Activated CD4-positive, alpha-beta memory T cell treated with anti-CD3 and anti-CD28 coated beads, Interleukin-2, amount 10 ng/mL, durations not matched to agents 7 days and 5 days (primary cell): ENCODE data around the gene H2BW2. TPM values are rescaled to one million over a fixed set of nuclear protein-coding genes. Genes with fewer than 3 reads are reported as not detected.
"Not testable (repeated sequence)": the region's sequence is repeated elsewhere in the genome, so short reads cannot be mapped to it uniquely, and the experiment has no call there.

Experiments used
- CTCF ChIA-PET: fragments of 350-600 bp; sonication (Branson Sonifier 250); formaldehyde crosslinking; loops from one replicate; lab custom pipeline; 2021; ENCODE audit warnings: antibody characterized with exemption, inconsistent platforms; lab: Charles Lee
- POLR2A ChIA-PET: fragments of 350-600 bp; sonication (Branson Sonifier 250); formaldehyde crosslinking; loops from one replicate; lab custom pipeline; 2021; ENCODE audit warnings: antibody characterized with exemption; lab: Charles Lee
- DNase-seq: peaks from one replicate; pipeline ENCODE4 v3.0.0-alpha.2; 2020
- H3K27ac Mint-ChIP-seq: one replicate; pipeline ENCODE4 v1.8.0; 2021; ENCODE audit warnings: mild to moderate bottlenecking, mixed read lengths
- H3K27me3 Mint-ChIP-seq: one replicate; pipeline ENCODE4 v1.8.0; 2021; ENCODE audit warnings: mixed read lengths
- H3K36me3 Mint-ChIP-seq: one replicate; pipeline ENCODE4 v1.8.0; 2021; ENCODE audit warnings: low read depth, mixed read lengths
- H3K4me1 Mint-ChIP-seq: one replicate; pipeline ENCODE4 v1.8.0; 2021; ENCODE audit warnings: mixed read lengths
- H3K4me3 Mint-ChIP-seq: one replicate; pipeline ENCODE4 v1.8.0; 2021; ENCODE audit warnings: mild to moderate bottlenecking, mixed read lengths
- H3K9me3 Mint-ChIP-seq: one replicate; pipeline ENCODE4 v1.8.0; 2021; ENCODE audit warnings: mixed read lengths
- total RNA-seq, 2 experiments: library from RNA; stranded (reverse); gene quantifications; one replicate each; pipeline ENCODE4 v1.2.3, GENCODE V29; 2021

H2BW2 gene
- total RNA-seq = not detected

- DNase-seq = no peak
- ChIA-PET CTCF (no interaction called here), POLR2A (no interaction called here)
- Mint-ChIP-seq H3K4me3 (no peak within 1 kb of the TSS), H3K9me3 (no peaks in the 10 kb centered on the region), H3K27ac (no peak within 1 kb of the TSS), H3K36me3 (no peaks in the 10 kb centered on the region), H3K27me3 (peaks cover 3% of the 10 kb centered on the region), H3K4me1 (no peaks in the 10 kb centered on the region)
Observed at GRCh38 chrX:104039689-104040505, at the start of gene H2BW2. TSS of gene H2BW2 (plus strand) at chrX:104039956. CDS start at chrX:104039995, 39 bp downstream.

DNA sequence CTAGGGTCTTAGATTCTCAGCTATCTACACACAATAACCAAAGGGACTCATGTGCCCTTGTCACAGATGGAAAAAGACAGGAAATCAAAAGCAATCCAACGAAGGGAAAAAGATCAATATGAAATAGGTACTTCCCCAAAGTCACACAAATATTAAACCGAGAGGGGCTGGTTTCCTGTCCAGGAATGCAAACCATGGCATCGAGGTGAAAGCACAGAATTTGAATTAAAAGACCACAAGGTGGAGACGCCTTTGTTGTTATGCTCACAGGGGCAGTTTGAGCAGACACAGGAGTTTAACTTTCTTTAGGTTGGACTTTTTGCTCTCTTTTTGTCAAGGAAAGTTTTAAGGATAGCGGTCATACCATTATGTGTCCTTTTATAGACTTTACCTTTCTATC, 40.5 kb upstream of the H2BW2 start:
- no peak for DNase-seq
- ChIA-PET POLR2A (no interaction called here), CTCF (no interaction called here)
- Mint-ChIP-seq H3K36me3 (no peaks in the 10 kb centered on the region), H3K4me3 (no peak overlapping the region), H3K4me1 (no peaks in the 10 kb centered on the region), H3K27ac (no peak overlapping the region), H3K9me3 (no peaks in the 10 kb centered on the region), H3K27me3 (no peaks in the 10 kb centered on the region)

DNA sequence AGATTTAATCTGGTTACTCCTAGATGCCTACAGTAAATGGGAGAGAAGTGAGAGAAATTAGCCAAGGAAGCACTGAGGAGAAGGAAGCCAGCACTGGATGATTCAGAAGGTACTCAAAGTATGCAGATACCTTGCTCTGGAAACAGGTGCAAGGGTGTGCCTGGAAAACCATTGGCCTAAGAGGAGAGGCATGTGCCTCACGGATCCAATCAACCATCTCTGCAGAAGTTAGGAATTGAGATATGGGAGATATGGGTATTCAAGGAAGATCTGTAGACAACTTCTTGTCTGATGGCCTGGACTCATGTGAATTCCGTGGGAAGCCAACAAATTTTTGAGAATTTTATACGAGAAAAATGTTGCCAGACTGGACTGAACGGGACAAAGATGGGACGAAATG, 30.9 kb upstream of the H2BW2 start:
- DNase-seq = no peak
- no peak overlapping the region for H3K27ac Mint-ChIP-seq
- no peaks in the 10 kb centered on the region for H3K4me1 Mint-ChIP-seq
- no peaks in the 10 kb centered on the region for H3K9me3 Mint-ChIP-seq
- ChIA-PET CTCF (no interaction called here), POLR2A (no interaction called here)
- no peaks in the 10 kb centered on the region for H3K36me3 Mint-ChIP-seq
- peaks cover 3% of the 10 kb centered on the region for H3K27me3 Mint-ChIP-seq
- H3K4me3 Mint-ChIP-seq = no peak overlapping the region

DNA sequence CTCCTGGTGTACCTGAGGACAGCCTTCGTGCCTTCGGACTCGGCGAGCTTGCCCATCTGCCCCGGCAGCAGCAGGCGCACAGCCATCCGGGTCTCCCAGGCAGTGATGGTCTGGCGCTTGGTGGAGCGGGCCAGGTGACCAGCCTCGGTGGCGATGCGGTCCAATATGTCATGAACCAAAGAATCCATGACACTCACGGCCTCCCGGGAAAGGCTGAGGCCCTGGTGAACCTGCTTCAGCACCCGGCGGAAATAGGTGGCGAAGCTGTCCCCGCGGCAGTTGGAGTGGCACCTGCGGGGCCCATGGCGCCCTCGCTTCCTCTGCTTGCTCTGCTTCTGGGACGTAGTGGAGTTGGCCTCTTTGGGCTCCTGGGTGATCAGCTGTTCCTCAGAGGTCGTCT, 26.6 kb upstream of the H2BW2 start:
- H3K4me1 Mint-ChIP-seq = no peaks in the 10 kb centered on the region
- H3K27ac Mint-ChIP-seq = no peak overlapping the region
- peaks cover 3% of the 10 kb centered on the region for H3K27me3 Mint-ChIP-seq
- no peaks in the 10 kb centered on the region for H3K9me3 Mint-ChIP-seq
- H3K4me3 Mint-ChIP-seq = no peak overlapping the region
- POLR2A ChIA-PET = no interaction called here
- DNase-seq = no peak
- H3K36me3 Mint-ChIP-seq = no peaks in the 10 kb centered on the region
- CTCF ChIA-PET = no interaction called here

DNA sequence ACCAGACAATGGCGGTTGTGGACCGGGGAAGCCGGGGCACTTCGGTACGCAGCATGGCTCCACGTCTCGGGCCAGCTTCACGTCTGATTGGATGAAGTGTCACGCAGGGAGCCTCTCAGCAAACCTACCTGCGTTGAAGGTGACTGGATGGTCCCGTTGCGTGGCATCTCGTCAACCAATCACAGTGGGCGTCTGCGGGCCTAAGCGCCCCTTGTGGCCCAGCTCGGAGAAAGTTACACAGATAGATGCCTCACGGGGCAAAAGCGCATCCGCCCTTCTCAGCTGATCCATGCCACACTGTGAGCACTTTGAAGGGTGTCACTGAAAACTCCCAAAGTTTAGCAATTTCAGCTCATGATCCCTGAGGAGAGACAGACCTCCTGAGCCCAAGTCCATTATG, 26.1 kb upstream of the H2BW2 start, which contains the start of gene H2BW1:
Gene H2BW1, minus strand, starts transcription at position 103 of the 400 bp plus-strand sequence. CDS start 132 bp downstream, outside the sequence.
- ChIA-PET CTCF (no interaction called here), POLR2A (no interaction called here)
- H3K36me3 Mint-ChIP-seq = no peaks in the 10 kb centered on the region
- DNase-seq = no peak
- no peak within 1 kb of the TSS for H3K27ac Mint-ChIP-seq
- H3K27me3 Mint-ChIP-seq = peaks cover 3% of the 10 kb centered on the region
- H3K4me3 Mint-ChIP-seq = no peak within 1 kb of the TSS
- H3K9me3 Mint-ChIP-seq = no peaks in the 10 kb centered on the region
- no peaks in the 10 kb centered on the region for H3K4me1 Mint-ChIP-seq

DNA sequence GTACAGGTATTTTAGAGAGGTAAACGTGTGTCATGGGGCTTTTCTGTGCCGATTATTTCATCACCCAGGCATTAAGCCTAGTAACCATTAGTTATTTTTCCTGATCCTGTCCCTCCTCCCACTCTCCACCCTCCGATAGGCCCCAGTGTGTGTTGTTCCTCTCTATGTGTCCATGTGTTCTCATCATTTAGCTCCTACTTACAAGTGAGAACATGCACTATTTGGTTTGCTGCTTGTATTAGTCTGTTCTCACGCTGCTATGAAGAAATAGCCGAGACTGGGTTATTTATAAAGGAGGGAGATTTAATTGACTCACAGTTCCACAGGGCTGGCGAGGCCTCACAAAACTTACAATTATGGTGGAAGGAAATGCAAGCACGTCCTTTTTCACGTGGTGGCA, 24.2 kb upstream of the H2BW2 start:
- POLR2A ChIA-PET, H3K27ac Mint-ChIP-seq, DNase-seq, CTCF ChIA-PET, H3K27me3 Mint-ChIP-seq, H3K4me1 Mint-ChIP-seq, H3K36me3 Mint-ChIP-seq, H3K9me3 Mint-ChIP-seq, H3K4me3 Mint-ChIP-seq: not testable (repeated sequence)

DNA sequence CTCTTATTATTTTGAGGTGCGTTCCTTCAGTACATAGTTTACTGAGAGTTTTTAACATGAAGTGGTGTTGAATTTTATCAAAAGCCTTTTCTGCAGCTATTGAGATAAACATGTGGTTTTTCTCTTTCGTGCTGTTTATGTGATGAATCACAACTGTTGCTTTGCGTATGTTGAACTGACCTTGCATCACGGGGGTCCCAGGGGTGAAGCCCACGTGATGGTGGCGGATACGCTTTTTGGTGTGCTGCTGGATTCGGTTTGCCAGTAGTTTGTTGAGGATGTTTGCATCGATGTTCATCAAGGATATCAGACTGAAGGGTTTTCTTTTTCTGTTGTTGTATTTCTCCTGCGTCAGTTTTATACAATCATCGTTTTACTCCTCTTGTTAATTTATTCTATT, 21.6 kb upstream of the H2BW2 start:
- H3K4me3 Mint-ChIP-seq = no peak overlapping the region
- no peaks in the 10 kb centered on the region for H3K27me3 Mint-ChIP-seq
- H3K9me3 Mint-ChIP-seq = no peaks in the 10 kb centered on the region
- H3K36me3 Mint-ChIP-seq = no peaks in the 10 kb centered on the region
- POLR2A ChIA-PET = no interaction called here
- no peak for DNase-seq
- CTCF ChIA-PET = no interaction called here
- H3K4me1 Mint-ChIP-seq = no peaks in the 10 kb centered on the region
- no peak overlapping the region for H3K27ac Mint-ChIP-seq

DNA sequence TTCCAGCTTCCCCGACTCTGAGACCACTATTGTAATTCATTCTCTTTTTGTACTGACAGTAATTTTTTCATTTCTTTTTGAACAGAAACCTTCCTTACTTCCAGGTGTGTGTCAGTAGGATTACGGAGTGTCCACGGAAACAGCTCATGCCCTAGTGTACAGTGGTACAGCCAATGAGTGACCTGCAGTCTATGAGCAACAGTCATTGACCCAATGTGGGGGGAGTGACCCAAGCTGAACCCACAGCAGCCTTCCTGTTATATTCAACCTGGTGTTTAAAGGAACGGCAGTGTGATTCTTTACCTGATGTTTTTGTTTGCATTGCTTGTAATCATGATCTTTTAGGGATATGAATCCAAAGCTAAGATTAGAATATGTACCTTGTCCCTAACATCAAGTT, 1.2 kb downstream of the H2BW2 start:
- POLR2A ChIA-PET = no interaction called here
- Mint-ChIP-seq H3K27me3 (peaks cover 3% of the 10 kb centered on the region), H3K4me1 (no peaks in the 10 kb centered on the region), H3K4me3 (no peak overlapping the region), H3K36me3 (no peaks in the 10 kb centered on the region), H3K27ac (no peak overlapping the region), H3K9me3 (no peaks in the 10 kb centered on the region)
- no peak for DNase-seq
- CTCF ChIA-PET = no interaction called here

DNA sequence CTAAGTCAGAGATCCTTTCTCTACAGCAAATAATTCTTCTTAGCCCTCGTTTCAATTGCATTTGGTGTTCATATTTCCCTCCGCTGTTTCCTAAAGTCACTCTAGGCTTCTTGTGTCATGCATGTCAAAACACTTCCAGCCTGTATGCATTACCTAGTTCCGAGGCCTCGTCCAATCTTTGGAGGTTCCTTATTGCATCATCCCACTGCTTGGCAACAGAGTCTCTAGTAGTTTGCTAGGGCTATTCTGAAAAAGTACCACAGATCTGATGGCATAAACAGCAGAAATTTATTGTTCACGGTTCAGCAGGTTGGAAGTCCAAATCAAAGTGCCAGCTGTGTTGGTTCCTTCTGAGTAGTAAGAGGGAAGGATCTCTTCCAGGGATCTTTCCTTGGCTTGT, 5.9 kb downstream of the H2BW2 start:
- Mint-ChIP-seq H3K4me3 (no peak overlapping the region), H3K27me3 (peaks cover 3% of the 10 kb centered on the region), H3K27ac (no peak overlapping the region), H3K4me1 (no peaks in the 10 kb centered on the region), H3K36me3 (no peaks in the 10 kb centered on the region), H3K9me3 (no peaks in the 10 kb centered on the region)
- ChIA-PET POLR2A (no interaction called here), CTCF (no interaction called here)
- no peak for DNase-seq

DNA sequence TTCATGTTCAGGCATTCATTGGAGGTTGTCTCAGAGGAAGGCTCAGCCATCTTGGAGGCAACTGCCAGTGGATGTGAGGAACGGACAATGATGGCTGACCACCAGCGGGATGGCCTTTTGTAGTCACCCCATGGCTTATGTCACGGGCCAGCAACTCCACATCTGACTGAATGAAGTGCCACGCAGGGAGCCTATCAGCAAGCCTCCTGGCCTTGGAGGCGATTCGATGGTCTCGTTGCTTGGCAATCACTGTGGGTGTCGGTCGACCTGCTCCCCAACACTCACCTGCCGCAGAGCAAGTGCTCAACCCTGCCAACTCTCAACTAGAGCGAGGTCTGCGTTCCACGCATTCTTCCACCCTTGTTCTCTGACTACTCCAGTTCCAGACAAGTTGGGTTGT, 7.4 kb downstream of the H2BW2 start:
- DNase-seq = no peak
- CTCF ChIA-PET = no interaction called here
- no peak overlapping the region for H3K27ac Mint-ChIP-seq
- H3K4me1 Mint-ChIP-seq = no peaks in the 10 kb centered on the region
- H3K9me3 Mint-ChIP-seq = no peaks in the 10 kb centered on the region
- H3K36me3 Mint-ChIP-seq = no peaks in the 10 kb centered on the region
- H3K27me3 Mint-ChIP-seq = peaks cover 3% of the 10 kb centered on the region
- POLR2A ChIA-PET = no interaction called here
- no peak overlapping the region for H3K4me3 Mint-ChIP-seq

GRCh38 chrX:104054956-104055355, 15.2 kb downstream of the H2BW2 start:
- H3K9me3 Mint-ChIP-seq, H3K36me3 Mint-ChIP-seq, CTCF ChIA-PET, H3K27me3 Mint-ChIP-seq, H3K4me1 Mint-ChIP-seq, H3K4me3 Mint-ChIP-seq, DNase-seq, H3K27ac Mint-ChIP-seq, POLR2A ChIA-PET: not testable (repeated sequence)

DNA sequence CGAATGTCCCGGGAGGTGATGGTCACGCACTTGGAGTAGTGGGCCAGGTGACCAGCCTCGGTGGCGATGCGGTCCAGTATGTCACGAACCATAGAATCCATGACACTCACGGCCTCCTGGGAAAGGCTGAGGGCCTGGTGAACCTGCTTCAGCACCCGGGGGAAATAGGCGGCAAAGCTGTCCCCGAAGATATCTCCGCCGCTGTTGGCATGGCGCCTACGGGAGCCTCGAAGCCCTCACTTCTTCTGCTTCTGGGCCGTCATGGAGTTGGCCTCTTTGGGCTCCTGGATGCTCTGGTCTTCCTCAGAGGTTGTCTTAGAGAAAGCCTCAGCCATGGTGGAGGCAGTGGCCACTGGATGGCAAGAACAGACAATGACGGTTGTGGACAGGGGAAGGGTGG, 22.9 kb downstream of the H2BW2 start:
- H3K4me1 Mint-ChIP-seq, CTCF ChIA-PET, H3K27me3 Mint-ChIP-seq, H3K27ac Mint-ChIP-seq, H3K4me3 Mint-ChIP-seq, POLR2A ChIA-PET, DNase-seq, H3K36me3 Mint-ChIP-seq, H3K9me3 Mint-ChIP-seq: not testable (repeated sequence)

- DNase-seq, CTCF ChIA-PET: not testable (repeated sequence)
Observed at GRCh38 chrX:104075778-104076445, 36.2 kb downstream of the H2BW2 start, which contains the start of gene TMSB15C. TSS of gene TMSB15C (minus strand) at chrX:104076236.

DNA sequence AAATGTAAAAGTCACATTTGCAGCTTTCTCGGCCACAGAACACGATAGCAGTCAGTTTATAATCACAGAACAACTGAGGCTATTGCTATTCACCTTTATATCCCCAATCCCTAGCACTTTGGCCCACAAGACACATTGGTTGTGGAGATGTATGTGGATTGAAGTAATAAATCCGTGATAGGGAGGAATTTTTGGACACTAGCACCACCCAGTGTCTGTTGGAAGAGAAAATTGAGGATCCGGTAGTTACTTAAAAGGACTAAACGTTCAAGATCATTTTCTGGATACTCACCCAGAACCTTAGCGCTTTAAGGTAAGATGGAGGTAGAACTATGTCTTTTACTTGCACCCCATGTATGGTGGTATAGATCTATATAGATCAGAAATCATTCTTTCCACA, 38.1 kb downstream of the H2BW2 start:
- POLR2A ChIA-PET, CTCF ChIA-PET, DNase-seq, H3K27ac Mint-ChIP-seq, H3K36me3 Mint-ChIP-seq, H3K4me1 Mint-ChIP-seq, H3K9me3 Mint-ChIP-seq, H3K4me3 Mint-ChIP-seq, H3K27me3 Mint-ChIP-seq: not testable (repeated sequence)

More at GRCh38 chrX:104075778-104076445, 36.2 kb downstream of the H2BW2 start, which contains the start of gene TMSB15C:
- H3K27ac Mint-ChIP-seq, H3K4me1 Mint-ChIP-seq, H3K36me3 Mint-ChIP-seq, H3K4me3 Mint-ChIP-seq, H3K9me3 Mint-ChIP-seq, POLR2A ChIA-PET, H3K27me3 Mint-ChIP-seq: not testable (repeated sequence)
